GM12878 (cell line): Measurements from ENCODE around the gene OLIG2. TPM values are rescaled to one million over a fixed set of nuclear protein-coding genes. Genes with fewer than 3 reads are reported as not detected.

ENCODE experiments used
- ATAC-seq: fragments of 200-7000 bp; cut with Tn5 transposase; 3 replicates; pipeline ENCODE4 v1.9.1; 2020; ENCODE audit warnings: mild to moderate bottlenecking, moderate library complexity
- BruUV-seq: library from RNA; stranded (reverse); fragments of 400-500 nt; replicated peaks from 2 replicates; lab custom pipeline; 2021; lab: Mats Ljungman, UMichigan
- CTCF ChIA-PET: fragments of 300-600 bp; sonication (Branson Sonifier 250); formaldehyde crosslinking; extraction: SDS; loops from one replicate; lab custom pipeline; 2021; ENCODE audit warnings: inconsistent platforms; lab: Yijun Ruan, JAX
- POLR2A ChIA-PET: fragments of 350-600 bp; formaldehyde crosslinking; extraction: SDS; loops from one replicate; lab custom pipeline; 2021; ENCODE audit warnings: inconsistent platforms; lab: Charles Lee
- RAD21 ChIA-PET: fragments of 300-600 bp; sonication (Branson Sonifier 250); formaldehyde crosslinking; loops from one replicate; lab custom pipeline; 2023; ENCODE audit warnings: antibody characterized with exemption; ENCODE audit not compliant: unreplicated experiment; lab: Charles Lee
- SMC1A ChIA-PET: fragments of 300-600 bp; sonication (Branson Sonifier 250); formaldehyde crosslinking; loops from one replicate; lab custom pipeline; 2023; ENCODE audit not compliant: unreplicated experiment, uncharacterized antibody; lab: Charles Lee
- DNase-seq: peaks from one replicate; pipeline ENCODE4 v3.0.0-alpha.2; 2011; ENCODE audit warnings: low read depth, low spot score
- FAIRE-seq: peaks from 3 replicates; lab custom pipeline; 2011; peaks lifted over from hg19 to GRCh38; lab: Jason Lieb, UNC
- H2AFZ ChIP-seq: 2 replicates; pipeline ENCODE4 v1.6.0; 2011; ENCODE audit warnings: low read depth, low read length, control low read depth; ENCODE audit not compliant: control insufficient read depth
- H3K27ac ChIP-seq: 2 replicates; pipeline ENCODE4 v1.5.1; 2011; ENCODE audit warnings: control low read depth; ENCODE audit not compliant: control insufficient read depth, insufficient read depth
- H3K27me3 ChIP-seq, 2 experiments: replicated peaks in 1 of 2; 2 replicates each; pipeline versions ENCODE4 v1.6.0 to v1.6.1; 2011; ENCODE audit warnings: low read length in 1 of 2; ENCODE audit not compliant: control insufficient read depth in 2 of 2, insufficient read depth in 2 of 2
- H3K36me3 ChIP-seq, 2 experiments: 2 replicates each; pipeline ENCODE4 v1.5.1; 2011; ENCODE audit warnings: low read length in 1 of 2; ENCODE audit not compliant: control insufficient read depth in 2 of 2, insufficient read depth in 2 of 2
- H3K4me1 ChIP-seq: 2 replicates; pipeline ENCODE4 v1.6.1; 2011; ENCODE audit warnings: mild to moderate bottlenecking, low read length, moderate library complexity, mixed read lengths; ENCODE audit not compliant: control insufficient read depth, insufficient read depth
- H3K4me2 ChIP-seq: 2 replicates; pipeline ENCODE4 v1.6.0; 2011; ENCODE audit warnings: control low read depth; ENCODE audit not compliant: control insufficient read depth, insufficient read depth
- H3K4me3 ChIP-seq: fragments of 200-600 bp; sonication (generic); 2 replicates; pipeline ENCODE4 v1.5.1; 2016
- H3K79me2 ChIP-seq: 2 replicates; pipeline ENCODE4 v1.6.0; 2011; ENCODE audit warnings: low read length; ENCODE audit not compliant: control insufficient read depth, insufficient read depth
- H3K9ac ChIP-seq: 2 replicates; pipeline ENCODE4 v1.8.0; 2011; ENCODE audit warnings: low read length, control low read depth, mixed read lengths; ENCODE audit not compliant: control insufficient read depth, insufficient read depth
- H3K9me3 ChIP-seq: replicated peaks from 3 replicates; pipeline ENCODE4 v1.5.1; 2011; ENCODE audit warnings: mild to moderate bottlenecking, low read length; ENCODE audit not compliant: control insufficient read depth, insufficient read depth
- H4K20me1 ChIP-seq: 2 replicates; pipeline ENCODE4 v1.6.0; 2011; ENCODE audit not compliant: control insufficient read depth, insufficient read depth
- ASH2L ChIP-seq: fragments of 300-600, 200-600 bp; sonication (generic); IDR thresholded peaks from 2 replicates; pipeline ENCODE4 v1.6.1; 2017; ENCODE audit warnings: low read depth, mild to moderate bottlenecking, borderline replicate concordance
- ATF3 ChIP-seq: IDR thresholded peaks from 2 replicates; pipeline ENCODE4 v1.6.1; 2011; ENCODE audit warnings: low read depth, mild to moderate bottlenecking, low read length, moderate library complexity, borderline replicate concordance; ENCODE audit errors: extremely low read depth
- CREB1 ChIP-seq: IDR thresholded peaks from 2 replicates; pipeline ENCODE4 v1.6.1; 2012; ENCODE audit warnings: low read depth, mild to moderate bottlenecking, inconsistent platforms
- HCFC1 ChIP-seq: fragments of 150-350 bp; IDR thresholded peaks from 2 replicates; pipeline ENCODE4 v1.6.1; 2014; ENCODE audit warnings: low read length
- HDAC6 ChIP-seq: fragments of 200-600 bp; sonication (generic); IDR thresholded peaks from one replicate; pipeline ENCODE4 v1.8.0; 2017; ENCODE audit warnings: antibody characterized with exemption; ENCODE audit not compliant: unreplicated experiment
- JUNB ChIP-seq: IDR thresholded peaks from 2 replicates; pipeline ENCODE4 v1.6.1; 2016; ENCODE audit warnings: antibody characterized with exemption, mild to moderate bottlenecking
- LARP7 ChIP-seq: fragments of 450-650 bp; IDR thresholded peaks from 2 replicates; pipeline ENCODE4 v1.6.1; 2017; ENCODE audit warnings: mild to moderate bottlenecking
- MXI1 ChIP-seq: fragments of 150-350 bp; IDR thresholded peaks from 2 replicates; pipeline ENCODE4 v1.6.1; 2011; ENCODE audit warnings: low read depth, mild to moderate bottlenecking, inconsistent platforms, low read length, improper control_type of control experiment
- NFYA ChIP-seq: IDR thresholded peaks from 2 replicates; pipeline ENCODE4 v1.6.1; 2011; ENCODE audit warnings: low read depth, mild to moderate bottlenecking, low read length, improper control_type of control experiment, borderline replicate concordance
- PAX8 ChIP-seq: fragments of 450-650 bp; IDR thresholded peaks from 2 replicates; pipeline ENCODE4 v1.6.1; 2017; ENCODE audit warnings: mild to moderate bottlenecking, moderate library complexity
- RAD21 ChIP-seq: IDR thresholded peaks from 2 replicates; pipeline ENCODE4 v1.6.1; 2011; ENCODE audit warnings: mild to moderate bottlenecking, low read depth, low read length, moderate library complexity; ENCODE audit not compliant: insufficient read depth
- RBBP5 ChIP-seq: fragments of 200-600 bp; sonication (generic); conservative IDR thresholded peaks from 2 replicates; pipeline ENCODE4 v1.6.1; 2016
- RCOR1 ChIP-seq: conservative IDR thresholded peaks from 2 replicates; pipeline ENCODE4 v1.6.1; 2012; ENCODE audit warnings: low read depth, low read length, improper control_type of control experiment
- SUZ12 ChIP-seq: fragments of 200-600 bp; sonication (generic); IDR thresholded peaks from one replicate; pipeline ENCODE4 v1.6.1; 2018; ENCODE audit warnings: antibody characterized with exemption, mild to moderate bottlenecking; ENCODE audit not compliant: unreplicated experiment
- ZBED1 ChIP-seq: IDR thresholded peaks from 2 replicates; pipeline ENCODE4 v1.6.1; 2016; ENCODE audit warnings: borderline replicate concordance
- WGBS: methylation state at CpG from one replicate; pipeline ENCODE4 v1.1.6; 2016; ENCODE audit warnings: low lambda C conversion rate; ENCODE audit not compliant: insufficient replicate concordance, insufficient coverage; ENCODE audit errors: missing lambda C conversion rate; 5-methylcytosine and 5-hydroxymethylcytosine counted together
- in situ Hi-C: fragments of 300-500 bp; cut with MboI; formaldehyde crosslinking; loops from 9 replicates; pipeline ENCODE4 v1.14.3; 2018; ENCODE audit warnings: mixed read lengths
- intact Hi-C: fragments of 100-400 bp; cut with micrococcal nuclease; formaldehyde crosslinking; loops from one replicate; pipeline ENCODE4 v1.14.2; 2022; ENCODE audit not compliant: unreplicated experiment
- polyA plus RNA-seq, 11 experiments: library from polyadenylated mRNA; depleted of rRNA in 4 of 11; unstranded in 6 of 11; stranded (reverse) in 5 of 11; fragments of >200 nt; fragmentation: Nextera tagmentation in 4 of 11; fragmentation: Illumina TruSeq in 1 of 11; extraction: Ambion mirVana in 4 of 11; extraction: Trizol in 1 of 11; gene quantifications; 1 replicate in 1 of 11; 2 replicates in 10 of 11; pipeline versions ENCODE4 v1.2.1 to v1.2.3, GENCODE V29; 2011 to 2016; ENCODE audit warnings: inconsistent platforms in 2 of 11, missing spikeins in 2 of 11, low read depth in 1 of 11
- total RNA-seq, 4 experiments: library from RNA; depleted of rRNA in 3 of 4; stranded (reverse); fragments of >200 nt in 3 of 4; fragmentation: Illumina TruSeq in 1 of 4; extraction: Trizol in 1 of 4; gene quantifications; 2 replicates each; pipeline versions ENCODE4 v1.2.1 to v1.2.3, GENCODE V29; 2013 to 2021

OLIG2 gene
- total and polyA plus RNA-seq, 10 of the 15 experiments (the other 5 are each of a cell fraction or from before 2014, with no cell fraction given): not detected

- TF ChIP-seq ZBED1 (no peak), RAD21 (no peak), RCOR1 (no peak), LARP7 (no peak), RBBP5 (no peak), PAX8 (no peak), ATF3 (no peak), CREB1 (no peak)
Measured at GRCh38 chr21:33015096-33015495, 10.6 kb upstream of the OLIG2 start (continued).

GRCh38 chr21:33015756-33016155, 10.0 kb upstream of the OLIG2 start:
- no peak overlapping the region for H3K27ac ChIP-seq
- H3K27me3 ChIP-seq: peaks cover 7 to 9% of the 10 kb centered on the region in 2 experiments; a peak in 3 of 4 replicates
- SMC1A ChIA-PET: interaction anchor here (1.1 kb wide), 1 partner anchor 9 kb away, joined by 3 read pairs; no protein-coding TSS in a partner anchor
- in situ Hi-C loops: no loop called here
- no peak for ATAC-seq
- no TSS peak for BruUV-seq
- H3K9me3 ChIP-seq: no peaks in the 10 kb centered on the region
- H3K36me3 ChIP-seq: no peaks in the 10 kb centered on the region
- no peak for FAIRE-seq
- H3K9ac ChIP-seq: no peak overlapping the region
- TF ChIP-seq MXI1: no peak
- TF ChIP-seq HCFC1: no peak
- no peak for TF ChIP-seq SUZ12
- no peak for TF ChIP-seq NFYA
- no peak for TF ChIP-seq JUNB
- TF ChIP-seq ASH2L: no peak
- no peak for TF ChIP-seq HDAC6
- TF ChIP-seq, all 136 proteins: peak for 0
- intact Hi-C loops: no loop called here
- no peak for DNase-seq
- WGBS: 64% methylated on average over 3 of the region's 3 CpGs
- Histone ChIP-seq H3K4me2 (no peak overlapping the region), H3K79me2 (no peaks in the 10 kb centered on the region), H3K4me1 (no peaks in the 10 kb centered on the region), H3K4me3 (no peak overlapping the region), H4K20me1 (no peaks in the 10 kb centered on the region), H2AFZ (no peak overlapping the region)
- ChIA-PET CTCF (no interaction called here), RAD21 (no interaction called here), POLR2A (no interaction called here)
